ENCODE measurements around the gene RASA3.

DNA sequence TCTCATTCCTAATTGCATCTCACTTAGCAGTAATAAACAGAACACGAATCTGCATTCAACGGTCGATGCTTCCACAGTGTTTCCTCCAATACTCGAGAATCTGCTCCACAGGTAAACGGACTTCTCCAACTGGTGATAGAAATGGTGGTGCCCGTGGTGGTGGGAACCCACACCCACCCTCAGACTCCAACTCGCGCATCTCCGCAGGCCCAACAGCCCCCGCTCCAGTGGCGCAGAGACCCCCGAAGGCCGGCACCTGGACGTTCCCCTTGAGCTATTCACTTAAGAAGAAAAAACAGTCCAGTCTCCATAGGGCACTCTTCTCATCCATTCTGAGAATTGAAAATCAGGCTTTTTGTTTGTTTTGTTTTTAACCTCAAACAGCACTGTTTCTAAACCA lies 13.8 kb upstream of the RASA3 start:
- TF ChIP-seq CTCF (IDR thresholded peaks at IDR 0.05; ENCODE audit: poor library complexity, severe bottlenecking): no peak
- TF ChIP-seq RAD21 (conservative IDR thresholded peaks at IDR 0.05): no peak
- TF ChIP-seq POLR2AphosphoS5 (IDR thresholded peaks at IDR 0.05): no peak
- no peak for TF ChIP-seq REST (IDR thresholded peaks at IDR 0.05; ENCODE audit: borderline replicate concordance)
- no peak for TF ChIP-seq EP300 (conservative IDR thresholded peaks at IDR 0.05; ENCODE audit: poor library complexity, severe bottlenecking)
